ENCODE data around the gene INPP5K. TPM values are rescaled to one million over a fixed set of nuclear protein-coding genes. Genes with fewer than 3 reads are reported as not detected.
A peak's percentile ranks its signal among the peaks of the same experiment; 100 is the strongest.

The INPP5K gene
- total RNA-seq, 1 donor: 51.4 TPM

- Histone ChIP-seq H3K27me3 (ENCODE audit: insufficient read depth, low read length) (no peaks in the 10 kb centered on the region), H3K4me1 (ENCODE audit: insufficient read depth, low read length) (peaks cover 11% of the 10 kb centered on the region), H4K20me1 (ENCODE audit: insufficient read depth, low read length) (peaks cover 30% of the 10 kb centered on the region), H3K9me3 (ENCODE audit: low read depth, low read length) (no peaks in the 10 kb centered on the region), H3K4me3 (ENCODE audit: insufficient read depth, low read length) (no peak overlapping the region), H3K4me2 (ENCODE audit: insufficient read depth, low read length) (no peak overlapping the region), H3K79me2 (ENCODE audit: insufficient read depth, low read length) (peaks cover 37% of the 10 kb centered on the region), H2AFZ (ENCODE audit: low read length) (no peak overlapping the region), H3K36me3 (ENCODE audit: insufficient read depth, low read length) (peaks cover 51% of the 10 kb centered on the region), H3K27ac (ENCODE audit: low read depth, low read length) (no peak overlapping the region)
- peak; percentile 73 for DNase-seq (ENCODE audit: insufficient read length, low spot score, missing footprints)
- TF ChIP-seq, protein P1, sequence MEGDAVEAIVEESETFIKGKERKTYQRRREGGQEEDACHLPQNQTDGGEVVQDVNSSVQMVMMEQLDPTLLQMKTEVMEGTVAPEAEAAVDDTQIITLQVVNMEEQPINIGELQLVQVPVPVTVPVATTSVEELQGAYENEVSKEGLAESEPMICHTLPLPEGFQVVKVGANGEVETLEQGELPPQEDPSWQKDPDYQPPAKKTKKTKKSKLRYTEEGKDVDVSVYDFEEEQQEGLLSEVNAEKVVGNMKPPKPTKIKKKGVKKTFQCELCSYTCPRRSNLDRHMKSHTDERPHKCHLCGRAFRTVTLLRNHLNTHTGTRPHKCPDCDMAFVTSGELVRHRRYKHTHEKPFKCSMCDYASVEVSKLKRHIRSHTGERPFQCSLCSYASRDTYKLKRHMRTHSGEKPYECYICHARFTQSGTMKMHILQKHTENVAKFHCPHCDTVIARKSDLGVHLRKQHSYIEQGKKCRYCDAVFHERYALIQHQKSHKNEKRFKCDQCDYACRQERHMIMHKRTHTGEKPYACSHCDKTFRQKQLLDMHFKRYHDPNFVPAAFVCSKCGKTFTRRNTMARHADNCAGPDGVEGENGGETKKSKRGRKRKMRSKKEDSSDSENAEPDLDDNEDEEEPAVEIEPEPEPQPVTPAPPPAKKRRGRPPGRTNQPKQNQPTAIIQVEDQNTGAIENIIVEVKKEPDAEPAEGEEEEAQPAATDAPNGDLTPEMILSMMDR (IDR thresholded peaks at IDR 0.05; ENCODE audit: extremely low read depth, low read depth, low read length): no peak
Measured at GRCh38 chr17:1482680-1483079, 33.7 kb downstream of the INPP5K start.

DNA sequence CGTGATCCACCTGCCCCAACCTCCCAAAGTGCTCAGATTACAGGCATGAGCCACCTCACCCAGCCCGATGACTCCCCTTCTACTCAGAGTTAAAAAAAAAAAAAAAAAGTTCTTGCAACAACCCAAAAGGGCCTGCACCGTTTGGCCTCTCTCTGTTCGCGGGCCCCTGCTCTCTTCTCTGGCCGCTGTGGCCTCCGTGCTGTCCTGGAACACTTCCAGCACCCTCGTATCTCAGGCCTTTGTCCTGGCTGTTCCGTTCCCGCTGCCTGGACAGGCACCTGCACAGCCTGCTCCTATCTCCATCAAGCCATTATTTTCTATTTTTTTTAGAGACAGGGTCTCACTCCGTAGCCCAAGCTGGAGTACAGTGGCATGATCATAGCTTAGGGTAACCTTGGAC lies 34.7 kb downstream of the INPP5K start:
- H3K4me1 ChIP-seq (ENCODE audit: insufficient read depth, low read length): peaks cover 6% of the 10 kb centered on the region
- peak; percentile 87 for DNase-seq (ENCODE audit: insufficient read length, low spot score, missing footprints)
- H3K4me3 ChIP-seq (ENCODE audit: insufficient read depth, low read length): no peak overlapping the region
- H3K9me3 ChIP-seq (ENCODE audit: low read depth, low read length): no peaks in the 10 kb centered on the region
- no peak overlapping the region for H3K27ac ChIP-seq (ENCODE audit: low read depth, low read length)
- H3K79me2 ChIP-seq (ENCODE audit: insufficient read depth, low read length): peaks cover 37% of the 10 kb centered on the region
- TF ChIP-seq, protein P1 (IDR thresholded peaks at IDR 0.05; ENCODE audit: extremely low read depth, low read depth, low read length): no peak
- peaks cover 34% of the 10 kb centered on the region for H4K20me1 ChIP-seq (ENCODE audit: insufficient read depth, low read length)
- no peaks in the 10 kb centered on the region for H3K27me3 ChIP-seq (ENCODE audit: insufficient read depth, low read length)
- H2AFZ ChIP-seq (ENCODE audit: low read length): no peak overlapping the region
- no peak overlapping the region for H3K4me2 ChIP-seq (ENCODE audit: insufficient read depth, low read length)
- H3K36me3 ChIP-seq (ENCODE audit: insufficient read depth, low read length): peaks cover 60% of the 10 kb centered on the region

GRCh38 chr17:1480747-1481465 lies 35.5 kb downstream of the INPP5K start:
- Histone ChIP-seq H3K36me3 (ENCODE audit: insufficient read depth, low read length) (peaks cover 69% of the 10 kb centered on the region), H2AFZ (ENCODE audit: low read length) (no peak overlapping the region), H3K4me2 (ENCODE audit: insufficient read depth, low read length) (no peak overlapping the region), H3K9me3 (ENCODE audit: low read depth, low read length) (no peaks in the 10 kb centered on the region), H4K20me1 (ENCODE audit: insufficient read depth, low read length) (peaks cover 38% of the 10 kb centered on the region), H3K27me3 (ENCODE audit: insufficient read depth, low read length) (no peaks in the 10 kb centered on the region), H3K79me2 (ENCODE audit: insufficient read depth, low read length) (peaks cover 35% of the 10 kb centered on the region), H3K4me1 (ENCODE audit: insufficient read depth, low read length) (peaks cover 12% of the 10 kb centered on the region), H3K4me3 (ENCODE audit: insufficient read depth, low read length) (no peak overlapping the region), H3K27ac (ENCODE audit: low read depth, low read length) (peak overlapping the region; percentile 42)
- peak; percentile 97 for DNase-seq (ENCODE audit: insufficient read length, low spot score, missing footprints)
- TF ChIP-seq, protein P1 (IDR thresholded peaks at IDR 0.05; ENCODE audit: extremely low read depth, low read depth, low read length): no peak

- Histone ChIP-seq H3K79me2 (ENCODE audit: insufficient read depth, low read length) (peaks cover 24% of the 10 kb centered on the region), H3K9me3 (ENCODE audit: low read depth, low read length) (no peaks in the 10 kb centered on the region), H3K27me3 (ENCODE audit: insufficient read depth, low read length) (no peaks in the 10 kb centered on the region), H3K27ac (ENCODE audit: low read depth, low read length) (no peak overlapping the region), H4K20me1 (ENCODE audit: insufficient read depth, low read length) (peaks cover 33% of the 10 kb centered on the region), H3K36me3 (ENCODE audit: insufficient read depth, low read length) (peaks cover 79% of the 10 kb centered on the region), H3K4me3 (ENCODE audit: insufficient read depth, low read length) (no peak overlapping the region), H3K4me2 (ENCODE audit: insufficient read depth, low read length) (no peak overlapping the region), H2AFZ (ENCODE audit: low read length) (no peak overlapping the region), H3K4me1 (ENCODE audit: insufficient read depth, low read length) (peaks cover 12% of the 10 kb centered on the region)
- TF ChIP-seq, protein P1 (IDR thresholded peaks at IDR 0.05; ENCODE audit: extremely low read depth, low read depth, low read length): no peak
- no peak for DNase-seq (ENCODE audit: insufficient read length, low spot score, missing footprints)
Measured at GRCh38 chr17:1478418-1478817, 38.0 kb downstream of the INPP5K start.

All from osteoblast (primary cell).